CMK (cell line): ENCODE data around the gene DNAH1.
A peak's percentile ranks its signal among the peaks of the same experiment; 100 is the strongest.
"Not testable (repeated sequence)": the region's sequence is repeated elsewhere in the genome, so short reads cannot be mapped to it uniquely, and the experiment has no call there.

Experiments used
- DNase-seq: peaks from one replicate; pipeline ENCODE4 v3.0.0-alpha.2; 2010; ENCODE audit warnings: low read depth

The DNAH1 gene

DNA sequence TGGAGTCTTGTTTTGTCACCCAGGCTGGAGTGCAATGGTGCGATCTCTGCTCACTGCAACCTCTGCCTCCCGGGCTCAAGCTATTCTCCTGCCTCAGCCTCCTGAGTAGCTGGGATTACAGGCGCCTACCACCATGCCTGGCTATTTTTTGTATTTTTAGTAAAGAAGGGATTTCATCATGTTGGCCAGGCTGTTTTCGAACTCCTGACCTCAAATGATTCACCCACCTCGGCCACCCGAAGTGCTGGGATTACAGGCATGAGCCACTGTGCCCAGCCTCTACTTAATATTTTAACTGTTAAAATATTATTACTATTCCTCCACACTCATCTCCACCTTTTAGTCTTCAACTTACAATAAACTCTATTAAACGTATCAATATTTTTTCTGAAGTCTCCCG is 22.0 kb downstream of the DNAH1 start:
- not testable (repeated sequence) for DNase-seq

DNA sequence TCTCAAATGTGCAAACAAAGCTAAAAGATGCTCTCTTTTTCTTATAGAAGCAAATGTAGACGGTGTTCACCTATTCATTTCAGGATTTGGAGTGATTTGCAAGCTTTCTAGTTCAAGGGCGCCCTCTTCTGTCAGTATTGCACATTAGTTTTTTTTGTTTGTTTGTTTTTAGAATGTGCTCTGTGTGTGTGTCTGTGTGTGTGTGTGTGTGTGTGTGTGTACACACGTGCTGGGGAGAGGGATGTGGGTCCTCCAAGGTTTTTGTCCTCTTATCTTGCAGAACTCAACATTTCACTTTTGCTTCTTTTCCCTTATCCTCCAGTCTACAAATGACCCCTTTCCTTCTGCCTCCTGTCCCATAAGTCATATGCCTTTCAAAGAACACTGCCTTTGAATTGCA is 23.5 kb downstream of the DNAH1 start:
- DNase-seq = peak; percentile 42

DNA sequence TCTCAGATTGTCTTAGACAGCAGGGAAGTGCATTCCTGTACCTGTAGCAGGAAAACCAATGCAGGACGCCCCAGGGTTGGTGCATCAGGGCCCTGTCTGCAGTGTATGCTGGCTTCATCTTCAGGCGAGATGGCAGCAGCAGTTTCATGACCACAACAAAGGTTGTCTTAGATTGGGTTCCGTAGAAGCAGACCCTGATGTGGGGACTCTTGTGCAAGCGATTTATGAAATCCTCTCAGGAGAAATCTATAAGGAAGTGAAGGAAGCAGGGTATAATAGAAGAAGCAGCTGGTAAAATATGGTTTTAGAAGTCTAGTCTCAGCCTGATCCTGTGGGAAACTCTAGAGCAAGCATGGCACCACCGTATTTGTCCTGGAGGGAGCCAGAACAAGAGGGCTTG is 25.0 kb downstream of the DNAH1 start:
- no peak for DNase-seq

DNA sequence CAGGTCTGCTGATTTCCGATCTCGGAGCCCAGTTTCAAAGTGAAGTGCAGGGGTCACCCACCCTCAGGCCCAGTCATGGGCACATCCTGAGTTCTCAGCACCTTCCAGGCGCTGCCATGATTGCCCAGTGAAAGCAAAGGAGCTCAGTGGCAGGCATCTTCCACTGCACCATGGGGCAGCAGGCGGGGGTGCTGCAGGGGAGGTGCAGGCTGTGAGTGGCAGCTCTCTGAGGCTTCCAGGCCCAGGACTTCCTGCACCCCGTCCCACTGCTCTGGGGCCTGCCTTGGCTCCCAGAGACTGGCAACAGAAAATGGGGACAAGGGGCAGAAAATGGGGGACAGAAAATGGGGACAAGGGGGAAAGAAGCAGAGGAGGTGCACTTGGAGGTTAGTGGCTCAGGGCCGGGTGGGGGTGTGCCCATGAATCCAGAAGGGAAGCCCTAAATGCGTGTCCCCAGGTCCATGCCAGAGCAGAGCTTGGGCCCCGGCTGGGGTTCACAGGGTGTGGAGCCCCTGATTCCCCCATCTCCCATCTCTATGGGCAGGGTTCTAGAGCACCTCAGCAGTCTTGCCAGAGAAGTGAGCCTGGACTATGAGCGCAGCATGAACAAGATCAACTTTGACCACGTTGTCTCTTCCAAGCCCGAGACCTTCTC is 28.0 kb downstream of the DNAH1 start:
- DNase-seq = no peak

DNA sequence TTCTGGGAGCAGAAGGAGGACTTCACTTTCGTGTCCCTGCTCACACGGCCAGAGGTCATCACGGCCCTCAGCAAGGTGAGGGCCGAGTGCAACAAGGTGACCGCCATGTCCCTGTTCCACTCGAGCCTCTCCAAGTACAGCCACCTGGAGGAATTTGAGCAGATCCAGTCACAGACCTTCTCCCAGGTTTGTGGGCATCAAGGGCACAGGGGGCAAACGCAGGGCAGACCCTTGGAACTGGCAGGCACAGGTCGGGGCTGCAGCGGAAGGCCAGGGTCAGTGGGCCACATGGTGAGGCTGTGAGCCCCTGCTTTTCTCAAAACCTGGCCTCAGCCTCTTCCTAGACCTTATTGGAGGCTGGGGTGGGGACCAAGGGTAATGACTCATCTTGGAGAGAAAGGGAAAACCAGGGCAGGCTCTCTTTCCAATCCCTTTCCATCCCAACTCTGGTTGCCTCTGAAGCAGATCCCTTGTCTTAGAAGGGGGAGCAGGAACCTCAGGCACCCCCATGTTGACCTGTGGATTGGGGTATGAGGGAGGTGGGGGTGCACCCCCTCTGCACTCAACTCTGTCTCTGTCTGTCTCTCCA is 29.5 kb downstream of the DNAH1 start:
- no peak for DNase-seq

DNA sequence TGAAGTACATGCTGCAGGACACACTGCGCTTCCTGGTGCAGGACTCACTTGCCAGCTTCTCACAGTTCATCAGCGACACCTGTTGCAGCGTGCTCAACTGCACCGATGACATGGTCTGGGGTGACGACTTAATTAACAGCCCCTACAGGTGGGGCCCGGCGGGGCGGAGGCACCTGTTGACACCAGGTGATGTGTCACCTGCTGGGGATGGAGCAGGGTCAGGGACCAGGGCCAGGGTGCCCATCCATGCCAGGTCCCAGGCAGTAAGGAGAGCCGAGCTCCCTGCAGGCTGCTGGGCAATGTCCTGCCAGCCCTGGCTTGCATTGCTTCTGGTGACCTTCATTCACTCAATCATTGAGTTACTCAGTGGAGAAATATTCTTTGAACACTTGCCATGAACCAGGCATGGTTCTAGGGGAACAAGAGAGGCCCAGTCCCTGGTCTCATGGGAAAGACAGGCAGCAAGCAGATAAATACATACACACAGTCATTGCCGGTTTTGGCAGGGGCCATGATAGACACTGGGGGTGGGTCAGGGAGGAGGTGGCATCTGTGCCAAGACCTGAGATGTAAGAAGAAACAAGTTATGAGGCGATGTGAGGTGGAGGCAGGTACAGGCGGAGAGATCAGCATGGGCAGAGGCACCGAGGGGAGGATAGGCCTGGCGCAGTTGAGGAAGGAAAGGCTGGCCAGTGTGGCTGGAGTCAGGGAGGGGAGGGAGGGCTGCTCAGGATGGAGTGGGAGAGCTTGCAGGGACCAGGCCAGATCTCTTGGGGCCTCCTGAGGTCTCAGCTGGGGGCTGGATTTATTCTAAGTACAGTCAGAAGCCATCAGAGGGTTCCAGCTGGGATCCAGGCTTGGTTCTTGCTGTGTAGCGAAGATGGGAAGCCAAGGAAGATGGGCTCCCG is 30.8 kb downstream of the DNAH1 start:
- DNase-seq = no peak

DNA sequence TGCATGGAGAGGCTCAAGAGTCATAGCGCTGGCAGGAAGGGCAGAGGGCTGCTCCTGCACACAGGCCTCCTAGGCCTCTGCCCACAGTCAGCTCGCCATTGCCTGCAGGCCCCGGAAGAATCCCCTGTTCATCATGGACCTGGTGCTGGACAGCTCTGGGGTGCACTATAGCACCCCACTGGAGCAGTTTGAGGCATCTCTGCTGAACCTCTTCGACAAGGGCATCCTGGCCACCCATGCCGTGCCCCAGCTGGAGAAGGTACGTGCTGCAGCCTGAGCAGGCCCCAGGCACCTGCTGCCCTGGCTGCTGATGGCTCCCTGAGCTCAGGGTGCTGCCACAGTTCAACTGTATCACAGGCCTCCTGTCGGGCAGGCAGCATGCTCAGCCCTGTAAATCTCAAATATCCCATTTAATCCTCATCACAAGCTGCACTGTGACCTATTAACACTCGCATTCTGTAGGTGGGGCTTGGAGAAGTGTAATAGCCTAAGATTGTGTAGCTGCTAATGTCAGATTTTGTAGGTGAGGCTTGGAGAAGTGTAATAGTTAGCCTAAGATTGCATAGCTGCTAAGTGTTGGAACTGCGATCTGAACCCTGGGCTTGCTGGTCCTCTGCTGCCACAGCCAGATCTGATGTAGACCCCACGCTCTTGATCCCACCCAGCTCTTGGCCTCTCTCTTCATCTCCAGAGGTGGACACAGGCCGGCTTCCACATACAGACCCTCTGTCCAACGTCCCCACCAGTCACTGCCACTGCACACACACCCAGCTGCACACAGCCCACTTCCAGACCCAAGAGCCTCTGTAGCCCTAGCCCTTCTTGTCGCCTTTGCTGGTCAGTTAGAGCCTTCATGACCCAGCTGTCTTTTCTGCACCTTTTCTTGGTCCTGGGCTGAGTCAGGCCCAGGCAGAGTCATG is 31.9 kb downstream of the DNAH1 start:
- DNase-seq = no peak

DNA sequence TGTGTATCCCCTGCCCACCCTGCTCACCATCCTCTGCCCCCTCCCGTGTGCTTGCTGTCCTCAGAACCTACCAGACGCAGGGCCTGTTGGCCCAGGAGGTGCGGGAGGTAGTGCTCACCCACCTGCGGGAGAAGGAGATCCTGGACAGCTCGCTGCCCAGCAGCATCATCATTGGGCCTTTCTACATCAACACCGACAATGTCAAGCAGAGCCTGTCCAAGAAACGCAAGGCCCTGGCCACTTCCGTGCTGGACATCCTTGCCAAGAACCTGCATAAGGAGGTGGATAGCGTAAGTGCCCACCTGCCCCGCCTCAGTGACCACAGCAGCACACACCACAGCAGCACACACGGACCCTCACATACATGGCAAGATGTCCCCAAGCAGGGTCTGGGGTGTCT is 33.0 kb downstream of the DNAH1 start:
- DNase-seq = no peak

DNA sequence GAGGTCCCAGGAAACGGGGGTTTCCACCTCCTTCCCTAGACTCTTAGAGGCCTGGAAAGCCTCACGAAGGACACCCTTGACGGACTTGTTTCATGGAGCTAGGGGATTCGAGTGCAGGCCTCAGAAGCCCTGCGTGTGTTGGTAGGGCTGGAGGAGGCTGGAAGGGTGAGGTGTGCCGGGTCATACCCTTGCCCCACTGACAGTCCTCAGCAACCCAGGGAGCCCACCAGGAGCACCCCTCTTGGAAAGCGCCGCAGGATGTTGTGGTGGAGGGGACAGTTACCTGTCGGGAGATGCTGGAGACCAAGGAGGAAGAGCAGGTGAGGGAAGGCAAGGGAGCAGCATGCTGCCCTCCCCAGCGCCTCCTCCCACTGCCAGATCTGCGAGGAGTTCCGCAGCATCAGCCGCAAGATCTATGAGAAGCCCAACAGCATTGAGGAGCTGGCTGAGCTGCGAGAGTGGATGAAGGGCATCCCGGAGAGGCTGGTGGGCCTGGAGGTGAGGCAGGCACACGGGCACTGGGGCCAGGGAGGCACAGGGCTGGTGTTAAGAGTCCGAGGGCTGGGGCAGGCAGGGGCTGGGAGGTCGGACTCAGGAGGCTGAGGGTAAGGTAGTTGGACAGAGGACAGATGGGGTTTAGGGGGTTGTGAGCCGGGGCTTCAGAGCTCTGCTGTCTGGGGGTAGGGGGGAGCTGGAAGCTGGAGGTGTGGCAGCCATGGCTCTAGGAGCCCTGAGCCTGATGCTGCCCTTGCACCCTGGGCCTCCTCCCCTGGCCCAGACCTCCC is 33.7 kb downstream of the DNAH1 start:
- DNase-seq = no peak

DNA sequence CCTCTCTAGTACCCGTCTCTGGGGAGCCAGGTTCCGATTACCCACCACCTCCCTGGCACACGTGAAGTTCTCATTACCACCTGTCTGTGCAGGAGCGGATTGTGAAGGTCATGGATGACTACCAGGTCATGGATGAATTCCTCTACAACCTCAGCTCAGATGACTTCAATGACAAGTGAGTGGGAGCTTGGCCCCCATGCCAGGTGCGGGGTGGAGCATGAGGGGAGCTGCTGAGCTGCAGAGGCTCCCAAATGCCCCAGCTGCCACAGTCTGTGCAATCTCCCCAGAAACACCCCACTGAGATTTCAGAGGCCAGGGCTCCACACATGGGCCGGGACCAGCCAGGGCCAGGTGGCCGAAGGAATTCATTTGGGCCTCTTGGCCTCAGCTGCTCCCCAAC is 34.3 kb downstream of the DNAH1 start:
- DNase-seq = no peak

DNA sequence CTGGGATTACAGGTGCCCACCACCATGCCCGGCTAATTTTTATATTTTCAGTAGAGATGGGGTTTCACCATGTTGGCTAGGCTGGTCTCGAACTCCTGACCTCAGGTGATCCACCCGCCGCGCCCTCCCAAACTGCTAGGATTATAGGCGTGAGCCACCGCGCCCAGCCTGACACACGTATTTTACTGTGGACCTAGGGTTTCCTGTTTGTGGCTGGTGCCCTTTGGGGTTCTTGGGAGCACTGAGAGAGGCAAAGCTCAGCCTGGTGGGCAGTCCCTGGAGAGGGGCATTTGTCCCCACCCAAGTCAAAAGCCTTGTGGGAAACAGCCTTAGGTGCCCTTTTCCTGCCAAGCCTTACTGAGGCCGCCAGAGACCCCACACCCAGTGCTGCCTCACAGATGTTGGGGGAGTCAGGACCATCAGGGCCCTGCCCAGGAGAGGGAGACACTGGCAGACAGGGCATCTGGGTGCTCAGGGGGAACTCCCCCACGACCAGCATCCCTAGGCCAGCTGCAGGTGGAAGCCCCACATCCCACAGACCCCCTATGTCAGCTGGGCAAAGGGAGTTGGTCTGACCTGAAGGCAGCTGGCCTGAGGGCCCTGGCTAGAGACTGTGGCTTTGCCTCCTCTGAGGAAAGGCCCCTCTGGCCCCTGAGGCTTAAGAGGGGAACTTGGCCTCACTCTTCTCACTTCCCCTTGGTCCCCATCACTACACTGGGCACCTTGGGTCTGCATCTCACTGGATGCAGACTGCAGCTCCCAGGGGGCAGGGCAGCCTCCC is 35.1 kb downstream of the DNAH1 start:
- no peak for DNase-seq

DNA sequence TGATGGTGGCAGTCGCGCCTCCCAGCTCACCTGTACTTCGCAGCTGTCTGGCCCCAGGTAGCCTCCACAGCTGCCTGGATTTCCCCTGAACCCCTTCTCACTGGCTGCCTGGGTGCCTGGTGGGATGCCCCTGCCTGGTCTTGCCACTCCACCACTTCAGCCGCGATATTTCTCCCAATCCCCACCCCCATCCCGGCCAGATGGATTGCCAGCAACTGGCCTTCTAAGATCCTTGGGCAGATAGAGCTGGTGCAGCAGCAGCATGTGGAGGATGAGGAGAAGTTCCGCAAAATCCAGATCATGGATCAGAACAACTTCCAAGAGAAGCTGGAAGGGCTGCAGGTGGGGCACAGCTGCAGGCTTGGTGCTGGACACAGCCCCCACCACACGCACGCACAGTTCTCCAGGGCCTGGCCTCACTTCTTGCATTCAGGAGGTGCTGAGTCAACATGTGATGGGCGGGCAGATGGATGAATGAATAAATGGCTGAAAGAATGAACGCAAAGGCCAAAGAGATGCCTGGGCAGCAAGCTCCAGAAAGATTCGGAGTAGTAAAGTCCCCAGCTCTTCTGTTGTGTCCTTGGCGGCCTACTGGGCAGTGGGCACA is 35.7 kb downstream of the DNAH1 start:
- no peak for DNase-seq

DNA sequence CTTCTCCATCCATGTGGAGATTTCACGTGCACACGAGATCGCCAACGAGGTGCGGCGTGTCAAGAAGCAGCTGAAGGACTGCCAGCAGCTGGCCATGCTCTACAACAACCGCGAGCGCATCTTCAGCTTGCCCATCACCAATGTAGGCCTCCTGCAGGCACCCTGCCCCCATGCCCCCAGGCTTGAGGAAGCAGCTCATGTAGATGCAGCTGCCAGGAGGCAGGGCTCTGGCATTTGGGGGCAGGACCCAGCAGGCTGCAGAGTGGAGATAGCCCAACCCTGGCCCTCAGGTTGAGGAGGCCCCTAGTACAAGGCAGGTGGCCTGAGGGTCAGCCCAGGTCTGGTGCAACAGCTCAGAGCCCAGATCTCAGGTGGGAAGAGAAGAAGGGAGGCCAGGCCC is 36.4 kb downstream of the DNAH1 start:
- no peak for DNase-seq

DNA sequence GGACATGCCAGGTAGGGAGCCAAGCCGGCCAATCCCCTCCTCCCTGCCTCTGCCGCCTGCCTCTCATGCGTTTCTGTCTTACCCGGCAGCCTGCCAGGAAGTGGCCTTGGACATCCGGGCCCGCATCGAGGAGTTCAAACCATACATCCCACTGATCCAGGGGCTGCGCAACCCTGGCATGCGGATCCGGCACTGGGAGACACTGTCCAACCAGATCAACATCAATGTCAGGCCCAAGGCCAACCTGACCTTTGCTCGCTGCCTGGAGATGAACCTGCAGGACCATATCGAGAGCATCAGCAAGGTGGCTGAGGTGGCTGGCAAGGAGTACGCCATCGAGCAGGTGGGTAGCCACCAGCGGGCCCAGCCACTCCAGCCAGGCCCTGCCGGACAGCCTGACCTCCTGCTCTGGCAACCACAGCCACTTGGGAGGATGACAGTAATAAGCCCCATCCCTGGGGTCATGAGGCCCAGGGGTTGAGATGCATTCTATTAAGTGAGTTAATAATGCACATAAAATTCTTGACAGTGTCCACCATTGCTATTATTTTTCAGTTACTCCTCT is 37.3 kb downstream of the DNAH1 start:
- no peak for DNase-seq

DNA sequence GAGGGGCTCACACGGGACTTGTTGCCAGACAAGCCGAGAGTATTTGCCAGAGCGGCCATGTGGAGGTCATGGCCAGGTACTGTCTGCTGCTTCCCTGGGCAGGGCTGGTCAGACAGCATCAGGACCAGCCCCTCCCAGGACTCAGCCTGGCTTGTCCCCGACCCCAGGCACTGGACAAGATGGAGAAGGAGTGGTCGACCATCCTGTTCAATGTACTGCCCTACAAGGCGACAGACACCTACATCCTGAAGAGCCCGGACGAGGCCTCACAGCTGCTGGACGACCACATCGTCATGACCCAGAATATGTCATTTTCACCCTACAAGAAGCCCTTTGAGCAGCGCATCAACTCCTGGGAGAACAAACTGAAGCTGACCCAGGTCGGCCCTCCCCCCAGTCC is 38.6 kb downstream of the DNAH1 start:
- DNase-seq = no peak

DNA sequence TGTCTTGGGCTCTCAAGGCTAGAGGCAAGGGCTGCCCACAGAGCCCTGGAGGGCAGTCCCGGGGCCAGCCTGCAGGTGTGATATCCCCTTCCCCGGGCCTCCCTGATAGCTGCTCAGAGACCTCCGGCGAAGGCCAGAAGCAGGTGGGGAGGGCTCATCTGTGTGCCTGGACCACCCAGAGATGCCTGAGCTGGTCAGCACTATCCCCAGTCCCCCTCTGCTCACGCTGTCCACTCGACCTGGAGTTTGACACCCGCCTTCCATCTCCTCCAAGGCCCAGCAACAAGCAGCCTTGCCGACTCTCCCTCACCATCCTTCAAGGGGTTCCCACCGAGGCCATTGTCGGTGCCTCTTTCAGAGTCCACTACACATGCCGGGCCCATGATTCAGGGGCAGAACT is 39.4 kb downstream of the DNAH1 start:
- no peak for DNase-seq

DNA sequence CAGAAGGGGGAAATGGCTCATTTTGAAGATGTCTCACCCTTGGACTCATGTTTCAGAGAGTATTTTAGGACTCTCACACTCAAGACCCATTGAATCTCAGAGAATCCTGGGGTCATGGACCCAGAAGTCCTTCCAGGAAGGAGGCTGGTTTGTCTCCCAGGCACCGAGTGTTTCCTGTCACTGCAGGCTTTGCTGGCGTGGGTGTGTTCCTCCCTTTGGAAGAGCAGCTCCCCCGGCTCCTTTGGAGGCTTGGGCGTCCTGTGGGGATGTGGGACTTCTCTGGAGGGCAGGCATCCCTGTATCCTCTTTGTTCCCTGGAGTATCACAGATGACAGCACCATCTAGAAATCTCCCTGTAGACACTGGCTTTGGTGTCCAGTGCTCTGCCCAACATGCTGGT is 40.0 kb downstream of the DNAH1 start:
- DNase-seq = no peak

DNA sequence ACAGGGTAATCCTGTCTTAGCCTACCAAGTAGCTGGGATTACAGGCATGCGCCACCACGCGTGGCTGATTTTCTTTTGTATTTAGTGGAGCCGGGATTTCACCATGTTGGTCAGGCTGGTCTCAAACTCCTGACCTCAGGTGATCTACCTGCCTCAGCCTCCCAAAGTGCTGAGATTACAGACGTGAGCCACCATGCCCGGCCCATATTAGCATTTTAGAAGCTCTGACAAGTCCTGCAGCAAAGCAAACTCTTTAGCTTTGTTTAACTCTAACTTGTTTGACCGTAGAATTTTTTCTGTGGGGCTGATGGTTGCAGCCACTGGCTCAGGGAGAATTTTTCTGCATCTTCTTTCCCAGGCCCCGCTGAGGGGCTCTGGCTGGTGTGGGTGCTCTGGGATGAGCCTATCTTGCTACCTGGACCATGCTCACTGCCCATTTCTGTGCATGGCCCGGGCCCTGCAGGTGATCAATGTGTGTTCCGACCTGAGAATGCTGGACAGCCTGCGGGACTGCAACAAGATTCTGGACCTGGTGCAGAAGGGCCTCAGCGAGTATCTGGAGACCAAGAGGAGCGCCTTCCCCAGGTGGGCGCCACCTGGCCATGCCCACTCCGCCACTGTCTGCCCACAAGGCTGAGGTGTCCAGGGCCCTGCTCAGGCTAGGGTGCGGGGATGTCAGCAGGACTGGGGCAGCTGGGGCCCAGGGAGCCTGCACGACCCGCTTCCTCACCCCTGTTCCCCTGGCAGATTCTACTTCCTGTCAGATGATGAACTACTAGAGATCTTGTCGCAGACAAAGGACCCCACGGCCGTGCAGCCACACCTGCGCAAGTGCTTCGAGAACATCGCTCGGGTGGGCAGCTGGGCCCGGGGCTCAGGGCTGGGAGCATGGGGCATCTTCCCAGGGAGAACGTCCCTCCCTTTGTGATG is 41.3 kb downstream of the DNAH1 start:
- DNase-seq = no peak
